Measurements from ENCODE around the gene PKP4. TPM values are rescaled to one million over a fixed set of nuclear protein-coding genes. Genes with fewer than 3 reads are reported as not detected.

PKP4 gene
- total RNA-seq: 14.1 and 16.1 TPM in 2 replicates

GRCh38 chr2:158456309-158457066 is at the start of gene PKP4, which contains the start of gene CCDC148:
Gene PKP4 (plus strand): TSS chr2:158456952. CDS start chr2:158533185, 76,233 bp downstream.
Gene CCDC148 (minus strand): TSS chr2:158456753. CDS start chr2:158456439, 314 bp downstream.

Other genes with a start within 250 kb of the PKP4 start
- 0.60 and 0.63 TPM in 2 replicates for gene CCDC148, start 199 bp upstream of the PKP4 start, total RNA-seq

All from bronchial smooth muscle cell (primary cell).